Measurements from ENCODE around the gene SHMT1. TPM values are rescaled to one million over a fixed set of nuclear protein-coding genes. Genes with fewer than 3 reads are reported as not detected.

SHMT1 gene
- polyA plus RNA-seq, 2 of the 4 experiments (the other 2 are of a cell fraction) = 43.2 to 62.1 TPM

GRCh38 chr17:18280766-18281371 lies 82.5 kb downstream of the SHMT1 start:
- Histone ChIP-seq H3K4me1 (peaks cover 3% of the 10 kb centered on the region; the same call in 1 of the 3 replicates), H3K9me3 (no peaks in the 10 kb centered on the region), H3K4me2 (no peak overlapping the region), H3K4me3 (no peak overlapping the region), H3K27ac (no peak overlapping the region)
- CTCF ChIA-PET = interaction anchor here (1.3 to 4.3 kb wide), 2 partner anchors 16 to 32 kb away, joined by 3 to 16 read pairs; no protein-coding TSS in a partner anchor
- DNase-seq (ENCODE audit: low read depth in 1 of 2, low spot score in 1 of 2) (no peak), FAIRE-seq (no peak), ATAC-seq (no peak)
- 71% methylated on average over 5 of the region's 5 CpGs for WGBS (ENCODE audit: missing lambda C conversion rate)
- POLR2A ChIA-PET = no interaction called here
- no peak for TF ChIP-seq CHD4 (IDR thresholded peaks at IDR 0.05; ENCODE audit: borderline replicate concordance)
- no peak for TF ChIP-seq HMGXB4 (CRISPR knock-in tag; IDR thresholded peaks at IDR 0.05; ENCODE audit: borderline replicate concordance)
- no peak for TF ChIP-seq JUN (IDR thresholded peaks at IDR 0.05)
- no peak for TF ChIP-seq MYC (IDR thresholded peaks at IDR 0.05; ENCODE audit: borderline replicate concordance, low read length)
- no peak for TF ChIP-seq RARB (CRISPR knock-in tag; IDR thresholded peaks at IDR 0.05)
- no peak for TF ChIP-seq ZSCAN20 (CRISPR knock-in tag; IDR thresholded peaks at IDR 0.05)
- no peak for TF ChIP-seq RFX5 (IDR thresholded peaks at IDR 0.05)
- no peak for TF ChIP-seq RAD21 (conservative IDR thresholded peaks at IDR 0.05 in 1 of 2, IDR thresholded peaks at IDR 0.05 in 1 of 2)
- TF ChIP-seq EP300 (IDR thresholded peaks at IDR 0.05) = no peak
- no peak for TF ChIP-seq TP53 (CRISPR knock-in tag; IDR thresholded peaks at IDR 0.05)
- no peak for TF ChIP-seq FOSL2 (IDR thresholded peaks at IDR 0.05)
- TF ChIP-seq FOSL2 (CRISPR knock-in tag; IDR thresholded peaks at IDR 0.05) = no peak
- no peak for TF ChIP-seq POLR2AphosphoS2 (conservative IDR thresholded peaks at IDR 0.05; ENCODE audit: low read length)

GRCh38 chr17:18280249-18280648 lies 83.1 kb downstream of the SHMT1 start:
- FAIRE-seq (no peak), DNase-seq (ENCODE audit: low read depth in 1 of 2, low spot score in 1 of 2) (no peak), ATAC-seq (no peak; a peak in 1 of 6 replicates)
- ChIA-PET POLR2A (no interaction called here), CTCF (interaction anchor here (4.3 kb wide), 1 partner anchor 32 kb away, joined by 16 read pairs; no protein-coding TSS in a partner anchor)
- TF ChIP-seq ATOH8 (CRISPR knock-in tag; IDR thresholded peaks at IDR 0.05; ENCODE audit: low read depth) (no peak), ESRRA (IDR thresholded peaks at IDR 0.05; ENCODE audit: borderline replicate concordance, low read length) (no peak), KDM5A (IDR thresholded peaks at IDR 0.05) (no peak), HOXA7 (CRISPR knock-in tag; IDR thresholded peaks at IDR 0.05) (no peak), NR3C1 (IDR thresholded peaks at IDR 0.05) (no peak), RARB (CRISPR knock-in tag; IDR thresholded peaks at IDR 0.05) (no peak), FOXS1 (CRISPR knock-in tag; IDR thresholded peaks at IDR 0.05) (no peak), CBX8 (IDR thresholded peaks at IDR 0.05) (no peak), ELK1 (IDR thresholded peaks at IDR 0.05; ENCODE audit: low read depth, low read length) (no peak), HOXB13 (CRISPR knock-in tag; IDR thresholded peaks at IDR 0.05; ENCODE audit: low read depth) (no peak)
- Histone ChIP-seq H3K4me2 (no peak overlapping the region), H3K27ac (no peak overlapping the region), H3K4me1 (peaks cover 3% of the 10 kb centered on the region; the same call in 1 of the 3 replicates), H3K9me3 (no peaks in the 10 kb centered on the region), H3K4me3 (no peak overlapping the region)
- WGBS (ENCODE audit: missing lambda C conversion rate) = 92% methylated on average over 4 of the region's 4 CpGs
